COLO829 (cell line): ENCODE results near the gene SLCO2B1.
A peak's percentile ranks its signal among the peaks of the same experiment; 100 is the strongest.

Experiments
- DNase-seq: peaks from one replicate; pipeline ENCODE4 v3.0.0; 2012; ENCODE audit warnings: low spot score

The SLCO2B1 gene

GRCh38 chr11:75223954-75224643 lies 73.2 kb downstream of the SLCO2B1 start:
- no peak for DNase-seq

GRCh38 chr11:75225794-75226193 lies 74.9 kb downstream of the SLCO2B1 start:
- DNase-seq = no peak

GRCh38 chr11:75229466-75229865 lies 78.6 kb downstream of the SLCO2B1 start:
- no peak for DNase-seq

- DNase-seq = no peak
These were observed 79.7 kb downstream of the SLCO2B1 start for GRCh38 chr11:75230621-75231020.

- DNase-seq = peak; percentile 50
These were observed 82.9 kb downstream of the SLCO2B1 start for GRCh38 chr11:75233754-75234172.

GRCh38 chr11:75236062-75236461 lies 85.2 kb downstream of the SLCO2B1 start:
- DNase-seq = no peak

DNA sequence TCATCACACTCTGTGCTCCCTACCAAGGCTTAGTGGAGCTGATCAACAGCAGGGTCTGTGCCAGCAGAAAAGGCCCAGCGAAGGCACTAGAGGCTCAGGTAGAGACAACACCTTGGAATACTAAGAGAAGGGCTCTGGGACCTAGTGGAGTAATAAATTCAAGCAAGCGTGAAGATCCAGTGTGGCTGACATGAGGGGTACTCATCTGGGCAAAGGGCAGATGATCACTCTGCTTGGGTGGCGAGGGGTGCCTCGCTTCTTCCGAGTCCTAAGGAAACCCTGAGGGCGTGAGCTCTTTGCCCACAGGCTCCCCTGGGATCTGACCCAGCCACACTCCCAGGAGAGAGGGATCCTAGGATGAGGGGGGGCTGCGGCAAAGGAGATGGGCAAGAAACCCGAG lies 86.1 kb downstream of the SLCO2B1 start:
- no peak for DNase-seq

DNA sequence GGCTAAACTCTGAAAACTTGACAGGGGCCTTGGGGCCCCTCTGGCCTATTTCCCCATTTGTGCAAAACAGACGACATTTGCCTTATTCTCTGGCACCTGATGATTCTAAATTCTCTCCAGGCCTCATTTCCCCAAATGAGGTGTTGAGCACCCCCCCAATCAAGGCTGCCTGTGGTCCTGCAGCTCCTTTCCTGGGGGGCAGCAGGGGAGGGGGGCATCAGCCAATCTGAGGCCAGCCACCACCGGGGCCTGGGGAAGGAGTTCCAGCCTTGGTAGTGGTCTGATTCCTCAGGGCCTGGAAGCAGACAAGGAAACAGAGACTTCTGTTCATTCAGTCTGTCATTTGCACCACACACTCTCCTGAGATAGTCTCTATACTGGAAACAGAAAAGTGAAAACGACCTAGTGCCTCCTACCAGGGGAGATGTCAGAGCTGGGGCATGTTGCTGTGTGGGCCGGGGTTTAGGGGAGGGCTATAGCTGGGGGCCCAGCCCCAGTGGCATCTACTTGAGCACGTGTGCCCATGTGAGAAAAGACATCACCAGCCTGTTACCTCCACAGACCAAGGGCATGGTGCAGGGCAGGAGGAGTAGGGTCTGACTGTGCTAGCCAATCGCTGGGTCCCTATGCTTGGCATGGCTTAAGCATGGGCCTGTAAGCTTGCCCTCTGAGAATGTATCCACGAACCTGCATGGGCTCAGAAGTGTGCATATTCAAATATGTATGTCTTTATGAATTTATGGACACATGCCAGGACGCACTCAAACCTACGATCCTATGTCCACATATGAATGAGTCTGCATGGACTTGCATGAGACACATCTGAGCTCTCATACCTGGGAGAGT lies 87.9 kb downstream of the SLCO2B1 start:
- DNase-seq = no peak

- no peak for DNase-seq
These were observed 88.8 kb downstream of the SLCO2B1 start for GRCh38 chr11:75239531-75240290.

- DNase-seq = no peak
These were observed 89.6 kb downstream of the SLCO2B1 start, which contains the start of gene TPBGL for GRCh38 chr11:75240311-75241035. TSS of gene TPBGL (plus strand) at chr11:75240774. CDS start at chr11:75241050, 276 bp downstream.

GRCh38 chr11:75241036-75241905 lies 90.4 kb downstream of the SLCO2B1 start:
- peak; percentile 79 for DNase-seq

- DNase-seq = no peak
These were observed 91.2 kb downstream of the SLCO2B1 start for GRCh38 chr11:75241906-75242644.

DNA sequence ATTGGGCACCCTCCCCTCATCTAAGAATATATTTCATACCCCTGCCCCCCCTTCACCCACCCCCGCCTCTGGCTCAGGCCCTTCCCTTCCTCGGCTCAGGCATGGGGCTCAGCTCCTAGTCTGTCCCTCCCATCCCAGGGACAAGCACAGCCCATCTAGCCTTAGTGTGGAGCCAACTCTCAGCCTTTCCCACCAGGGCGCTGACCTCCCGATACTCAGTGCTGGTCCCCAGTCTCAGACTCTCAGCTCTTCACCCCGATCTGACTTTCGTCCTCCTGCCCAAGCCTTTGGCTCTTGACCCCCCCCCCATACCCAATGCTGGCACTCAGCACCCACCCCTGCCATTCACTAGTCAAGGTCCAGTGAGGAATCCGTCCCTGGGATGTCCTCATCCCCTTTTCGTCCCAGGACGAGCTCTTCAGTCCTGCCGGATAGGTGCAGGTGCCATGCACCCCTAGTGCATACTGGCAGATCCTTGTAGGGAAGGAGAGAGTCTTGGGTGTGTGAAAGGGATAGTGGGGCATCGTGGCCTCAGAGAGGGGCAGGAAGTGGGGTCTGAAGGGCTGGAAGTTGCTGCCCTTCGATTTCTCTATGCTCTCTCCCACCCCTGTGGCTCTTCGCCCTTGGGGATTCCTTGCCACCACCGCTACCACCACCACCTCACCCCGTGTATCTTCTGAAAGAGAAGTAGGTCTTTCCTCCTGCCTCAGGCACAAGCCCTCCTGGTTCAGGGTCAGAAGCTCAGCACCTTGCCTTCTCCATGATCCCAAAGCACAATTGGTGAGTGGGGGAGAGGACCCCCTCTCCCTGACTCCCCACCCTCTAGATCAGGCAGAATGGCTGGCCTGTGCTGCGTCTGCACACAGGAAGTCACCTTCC lies 92.1 kb downstream of the SLCO2B1 start:
- DNase-seq = no peak

GRCh38 chr11:75244052-75244814 lies 93.3 kb downstream of the SLCO2B1 start:
- no peak for DNase-seq

GRCh38 chr11:75245356-75246005 lies 94.6 kb downstream of the SLCO2B1 start:
- no peak for DNase-seq

GRCh38 chr11:75246006-75246670 lies 95.2 kb downstream of the SLCO2B1 start:
- no peak for DNase-seq

GRCh38 chr11:75246671-75247350 lies 95.9 kb downstream of the SLCO2B1 start:
- DNase-seq = no peak
